Epithelial cell of esophagus (primary cell): Measurements from ENCODE around the gene CHMP1B.

Source experiments
- DNase-seq: peaks from one replicate; pipeline ENCODE4 v3.0.0; 2010; ENCODE audit warnings: low read depth
- H3K4me3 ChIP-seq: 2 replicates; pipeline ENCODE4 v1.5.1; 2011; ENCODE audit warnings: mild to moderate bottlenecking, low read length, control low read depth
- TF ChIP-seq, protein P1 (sequence below): IDR thresholded peaks from 2 replicates; pipeline ENCODE4 v1.5.1; 2011; ENCODE audit warnings: low read depth, mild to moderate bottlenecking, low read length, control low read depth, inconsistent platforms; ENCODE audit not compliant: insufficient read depth; ENCODE audit errors: missing control alignments

Gene CHMP1B

DNA sequence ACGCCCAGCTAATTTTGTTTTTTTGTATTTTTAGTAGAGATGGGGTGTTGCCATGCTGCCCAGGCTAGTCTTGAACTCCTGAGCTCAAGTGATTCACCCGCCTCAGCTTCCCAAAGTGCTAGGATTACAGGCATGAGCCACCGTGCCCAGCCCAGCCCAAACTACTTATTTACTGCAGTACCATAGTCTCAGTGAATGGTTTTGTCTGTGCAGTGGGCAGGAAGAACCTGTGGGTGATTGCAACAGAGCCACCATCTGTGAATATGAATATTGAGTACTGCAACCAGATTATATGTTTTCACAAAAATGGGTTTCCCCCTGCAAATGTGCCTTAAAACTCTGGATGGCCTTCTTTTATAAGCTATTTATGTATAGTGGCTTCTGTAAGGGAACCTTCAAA, 47.9 kb downstream of the CHMP1B start:
- no peak for DNase-seq
- TF ChIP-seq, protein P1, sequence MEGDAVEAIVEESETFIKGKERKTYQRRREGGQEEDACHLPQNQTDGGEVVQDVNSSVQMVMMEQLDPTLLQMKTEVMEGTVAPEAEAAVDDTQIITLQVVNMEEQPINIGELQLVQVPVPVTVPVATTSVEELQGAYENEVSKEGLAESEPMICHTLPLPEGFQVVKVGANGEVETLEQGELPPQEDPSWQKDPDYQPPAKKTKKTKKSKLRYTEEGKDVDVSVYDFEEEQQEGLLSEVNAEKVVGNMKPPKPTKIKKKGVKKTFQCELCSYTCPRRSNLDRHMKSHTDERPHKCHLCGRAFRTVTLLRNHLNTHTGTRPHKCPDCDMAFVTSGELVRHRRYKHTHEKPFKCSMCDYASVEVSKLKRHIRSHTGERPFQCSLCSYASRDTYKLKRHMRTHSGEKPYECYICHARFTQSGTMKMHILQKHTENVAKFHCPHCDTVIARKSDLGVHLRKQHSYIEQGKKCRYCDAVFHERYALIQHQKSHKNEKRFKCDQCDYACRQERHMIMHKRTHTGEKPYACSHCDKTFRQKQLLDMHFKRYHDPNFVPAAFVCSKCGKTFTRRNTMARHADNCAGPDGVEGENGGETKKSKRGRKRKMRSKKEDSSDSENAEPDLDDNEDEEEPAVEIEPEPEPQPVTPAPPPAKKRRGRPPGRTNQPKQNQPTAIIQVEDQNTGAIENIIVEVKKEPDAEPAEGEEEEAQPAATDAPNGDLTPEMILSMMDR = no peak
- no peak overlapping the region for H3K4me3 ChIP-seq

DNA sequence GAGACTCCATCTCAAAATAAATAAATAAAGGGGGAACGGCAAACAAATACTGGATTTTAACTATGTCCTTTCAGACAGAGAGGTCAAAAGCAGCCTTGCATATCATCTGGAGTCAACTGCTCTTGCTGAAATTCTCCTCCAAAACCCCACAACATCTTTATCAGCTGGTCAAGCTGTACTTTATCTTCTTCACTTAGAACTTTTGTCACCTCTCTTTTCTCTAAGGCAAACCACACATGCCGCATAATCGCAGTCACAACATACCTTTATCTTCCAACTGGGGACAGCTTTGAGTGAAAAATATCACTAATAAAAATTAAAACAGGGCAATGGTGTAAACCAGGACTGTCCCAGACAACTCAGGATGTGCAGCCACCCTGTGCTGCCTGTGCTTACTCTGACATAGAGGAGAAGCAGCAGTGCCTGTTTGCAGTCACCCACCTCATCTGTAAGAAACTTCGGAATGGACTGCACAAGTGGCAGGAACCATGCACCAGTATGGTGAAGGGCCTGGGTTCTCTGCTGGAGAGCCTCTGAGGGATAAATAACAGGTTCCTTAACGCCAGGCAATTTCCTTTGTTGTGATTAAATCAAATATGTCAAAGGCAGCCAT, 50.7 kb downstream of the CHMP1B start:
- H3K4me3 ChIP-seq = no peak overlapping the region
- TF ChIP-seq, protein P1 = no peak
- no peak for DNase-seq

DNA sequence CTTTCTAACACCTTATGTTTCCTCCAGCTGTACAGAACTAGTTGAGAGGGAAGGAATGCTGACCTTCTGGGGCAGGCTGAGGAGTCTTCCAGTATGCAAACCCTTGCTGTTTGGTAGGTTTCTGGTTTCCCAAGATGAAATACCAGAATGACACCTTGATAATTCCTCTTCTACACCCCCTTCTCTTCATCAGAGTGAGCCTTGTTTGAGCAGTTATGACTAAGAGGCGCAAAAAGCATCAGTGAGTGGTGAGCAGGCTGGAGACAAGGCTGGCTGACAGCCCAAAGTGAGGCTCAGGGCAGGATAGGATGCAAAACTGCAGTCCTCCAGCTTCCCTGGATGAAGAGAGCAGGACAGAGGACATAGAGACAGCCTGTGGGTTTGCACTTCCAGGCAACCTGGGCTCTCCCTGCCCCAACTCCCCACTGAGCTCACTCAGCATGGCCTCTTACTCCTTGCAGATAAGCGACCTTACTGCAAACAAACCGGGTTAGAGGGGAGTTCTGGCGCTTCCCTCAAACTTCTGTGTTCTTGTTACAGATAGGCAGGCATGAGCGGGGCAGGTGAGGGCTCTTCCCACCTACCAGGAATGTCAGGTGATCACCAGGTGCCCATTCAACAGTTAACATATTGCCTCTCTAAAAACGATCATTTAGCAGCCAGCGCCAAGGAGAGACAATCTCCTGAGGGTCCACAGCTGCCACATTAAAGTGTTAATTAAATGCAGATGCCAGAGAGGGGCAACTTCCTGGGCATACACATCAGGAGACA, 51.5 kb downstream of the CHMP1B start:
- H3K4me3 ChIP-seq = no peak overlapping the region
- DNase-seq = peak; percentile 53
- TF ChIP-seq, protein P1 = no peak
